Ishikawa (cell line): ENCODE data around the gene OR2B3.

Source experiments
- CEBPB ChIP-seq: IDR thresholded peaks from 2 replicates; pipeline ENCODE4 v1.6.1; 2012
- EGR1 ChIP-seq: IDR thresholded peaks from 2 replicates; pipeline ENCODE4 v1.6.1; 2012
- EP300 ChIP-seq: IDR thresholded peaks from 2 replicates; pipeline ENCODE4 v1.6.1; 2012; ENCODE audit warnings: borderline replicate concordance
- MAX ChIP-seq: IDR thresholded peaks from 2 replicates; pipeline ENCODE4 v1.6.1; 2012
- RAD21 ChIP-seq: IDR thresholded peaks from 2 replicates; pipeline ENCODE4 v1.6.1; 2012; ENCODE audit warnings: low read depth
- TAF1 ChIP-seq: IDR thresholded peaks from 2 replicates; pipeline ENCODE4 v1.6.1; 2012; ENCODE audit warnings: low read depth, mild to moderate bottlenecking
- TEAD4 ChIP-seq: IDR thresholded peaks from 2 replicates; pipeline ENCODE4 v1.6.1; 2012
- USF1 ChIP-seq: IDR thresholded peaks from 2 replicates; pipeline ENCODE4 v1.6.1; 2012
- YY1 ChIP-seq: IDR thresholded peaks from 2 replicates; pipeline ENCODE4 v1.6.1; 2012; ENCODE audit warnings: low read depth

- no peak for TF ChIP-seq RAD21
- no peak for TF ChIP-seq YY1
- TF ChIP-seq MAX, result no peak
- no peak for TF ChIP-seq TEAD4
- TF ChIP-seq EP300, result no peak
- no peak for TF ChIP-seq TAF1
- TF ChIP-seq CEBPB, result no peak
- no peak for TF ChIP-seq EGR1
- TF ChIP-seq USF1, result no peak
Measured at GRCh38 chr6:29097803-29098202, 10.7 kb upstream of the OR2B3 start.
